GM19043 (cell line): ENCODE results near the gene ADAMTS15.

Experiments used
- ATAC-seq: cut with Tn5 transposase; IDR thresholded peaks from one replicate; pipeline ENCODE4 v1.9.1; 2021; ENCODE audit warnings: low read depth; ENCODE audit not compliant: unreplicated experiment

ADAMTS15 gene

DNA sequence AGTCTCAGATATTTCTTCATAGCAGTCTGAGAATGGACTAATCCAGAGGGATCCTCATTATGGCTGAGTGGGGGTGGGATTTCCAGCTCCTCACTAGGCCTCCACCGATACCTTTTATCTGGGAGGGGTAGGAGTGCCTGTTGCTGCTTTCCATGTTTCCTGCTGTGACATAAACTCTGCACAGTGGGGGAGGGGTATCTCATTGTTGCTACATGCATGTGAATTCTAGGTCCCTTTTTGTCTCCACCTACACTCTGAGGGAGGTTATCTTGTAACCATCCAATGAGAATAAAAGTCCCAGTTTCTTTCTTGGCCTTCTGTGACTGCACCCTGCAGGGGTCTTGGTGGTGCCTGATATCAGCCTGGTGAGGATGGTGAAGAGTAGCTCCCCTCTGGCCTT is 60.5 kb downstream of the ADAMTS15 start:
- no peak for ATAC-seq

DNA sequence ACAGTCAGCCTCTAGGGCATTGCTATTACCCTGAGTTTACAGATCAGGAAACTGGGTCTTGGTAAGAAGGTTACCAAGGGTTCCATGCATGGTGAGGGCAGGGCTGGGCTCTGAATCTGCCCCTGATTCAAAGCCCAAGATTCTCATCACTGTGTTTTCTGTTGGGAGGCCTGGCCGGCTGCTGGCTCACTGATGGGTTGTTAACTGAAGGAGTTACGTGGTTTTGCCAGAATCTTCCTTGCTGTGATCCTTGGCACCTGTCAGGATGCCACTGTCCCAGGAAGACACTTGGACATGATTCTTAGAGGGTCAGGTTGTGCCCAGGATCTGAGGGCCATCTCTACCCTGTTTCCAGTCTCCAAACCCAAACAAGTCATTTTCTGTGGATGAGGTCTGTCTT is 61.5 kb downstream of the ADAMTS15 start:
- no peak for ATAC-seq

- no peak for ATAC-seq
Observed at GRCh38 chr11:130510407-130511006, 62.1 kb downstream of the ADAMTS15 start.

GRCh38 chr11:130511765-130512164 is 63.3 kb downstream of the ADAMTS15 start:
- no peak for ATAC-seq

- ATAC-seq: no peak
Observed at GRCh38 chr11:130512662-130513061, 64.2 kb downstream of the ADAMTS15 start.

GRCh38 chr11:130513132-130513531 is 64.7 kb downstream of the ADAMTS15 start:
- no peak for ATAC-seq

DNA sequence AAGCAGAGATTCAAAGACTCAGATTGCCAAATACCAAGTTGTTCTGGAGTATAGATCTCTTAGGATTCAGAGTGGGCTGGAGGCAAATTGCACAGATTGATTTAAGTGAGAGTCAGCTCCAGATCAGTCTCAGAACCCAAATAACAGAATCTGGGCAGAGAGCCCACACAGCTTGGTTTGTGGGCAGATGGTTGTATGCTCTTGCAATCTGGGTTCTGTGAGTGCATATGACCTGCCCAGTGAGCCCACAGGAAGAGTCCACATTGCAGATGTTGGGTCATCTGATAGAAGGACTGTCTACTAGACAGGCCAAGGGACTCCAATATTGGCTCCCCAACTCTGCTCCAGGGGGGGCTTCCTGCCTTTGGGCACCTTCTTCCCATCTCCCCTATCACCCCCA is 65.9 kb downstream of the ADAMTS15 start:
- ATAC-seq: no peak

- no peak for ATAC-seq
Observed at GRCh38 chr11:130514851-130515250, 66.4 kb downstream of the ADAMTS15 start.

- no peak for ATAC-seq
Observed at GRCh38 chr11:130515829-130516553, 67.5 kb downstream of the ADAMTS15 start.

DNA sequence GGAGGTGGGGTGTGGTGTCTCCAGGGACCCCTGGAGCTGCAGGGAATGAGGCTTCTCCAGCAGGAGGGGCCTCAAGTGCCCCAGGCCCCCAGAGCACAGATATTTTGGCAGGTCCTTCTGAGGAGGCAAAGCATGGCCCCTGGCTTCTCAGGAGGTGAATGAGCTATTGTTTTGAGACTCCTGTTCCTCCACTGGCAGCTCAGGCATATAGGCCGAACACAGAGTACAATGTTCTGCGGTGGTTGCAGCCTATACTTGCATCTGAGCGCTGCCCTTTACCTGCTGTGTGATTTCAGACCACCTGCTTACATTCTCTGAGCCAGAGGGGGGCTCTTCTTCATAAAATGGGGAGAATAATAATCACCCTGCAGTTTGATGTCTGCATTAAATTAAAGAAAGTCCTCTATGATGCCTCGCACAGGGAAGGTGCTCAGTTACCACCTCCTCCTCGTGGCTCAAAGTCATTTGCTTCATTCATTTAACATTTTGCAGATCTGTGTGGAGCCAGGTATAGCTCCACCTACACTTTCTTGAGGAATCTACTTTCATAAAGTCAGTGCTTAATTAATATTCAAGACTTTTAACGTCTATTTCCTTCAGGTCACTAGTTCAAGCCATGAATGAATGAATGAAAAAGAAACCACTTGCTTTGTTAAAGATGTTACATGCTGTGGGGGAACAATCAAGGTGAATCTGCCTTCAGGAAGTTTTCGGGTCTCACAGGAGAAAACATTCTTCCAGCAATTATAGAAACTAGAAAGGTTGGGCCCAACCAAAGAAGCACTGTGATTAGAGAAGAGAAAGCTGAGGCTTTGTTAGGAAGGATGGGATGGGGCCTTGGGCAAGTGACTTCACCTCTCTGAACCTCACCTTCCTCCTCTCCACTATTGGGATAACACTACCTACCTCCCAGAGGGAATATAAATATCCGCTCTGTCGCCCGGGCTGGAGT is 68.4 kb downstream of the ADAMTS15 start:
- ATAC-seq: no peak

DNA sequence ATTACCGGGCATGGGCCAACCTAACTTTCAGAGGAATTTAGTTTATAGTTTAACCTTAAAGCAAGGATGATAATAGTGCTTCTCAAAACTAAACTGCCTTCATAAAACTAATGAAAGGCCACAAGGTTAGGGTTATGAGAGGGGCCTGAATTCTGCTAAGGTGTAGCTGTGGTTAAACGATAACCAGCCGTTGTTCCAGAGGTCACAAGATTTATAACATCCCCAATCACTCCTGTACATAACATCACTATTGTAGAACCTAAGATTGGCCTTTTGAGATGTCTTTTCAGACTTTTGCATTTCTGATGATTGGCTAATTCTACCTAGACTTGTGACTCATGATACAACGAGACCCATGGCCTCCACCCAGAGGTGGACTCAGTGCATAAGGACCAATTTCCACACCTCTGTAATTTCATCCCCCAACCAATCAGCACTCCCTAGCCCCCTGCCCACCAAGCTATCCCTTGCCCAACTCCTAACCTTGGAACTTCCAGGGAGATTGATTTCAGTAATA is 69.8 kb downstream of the ADAMTS15 start:
- ATAC-seq: no peak

DNA sequence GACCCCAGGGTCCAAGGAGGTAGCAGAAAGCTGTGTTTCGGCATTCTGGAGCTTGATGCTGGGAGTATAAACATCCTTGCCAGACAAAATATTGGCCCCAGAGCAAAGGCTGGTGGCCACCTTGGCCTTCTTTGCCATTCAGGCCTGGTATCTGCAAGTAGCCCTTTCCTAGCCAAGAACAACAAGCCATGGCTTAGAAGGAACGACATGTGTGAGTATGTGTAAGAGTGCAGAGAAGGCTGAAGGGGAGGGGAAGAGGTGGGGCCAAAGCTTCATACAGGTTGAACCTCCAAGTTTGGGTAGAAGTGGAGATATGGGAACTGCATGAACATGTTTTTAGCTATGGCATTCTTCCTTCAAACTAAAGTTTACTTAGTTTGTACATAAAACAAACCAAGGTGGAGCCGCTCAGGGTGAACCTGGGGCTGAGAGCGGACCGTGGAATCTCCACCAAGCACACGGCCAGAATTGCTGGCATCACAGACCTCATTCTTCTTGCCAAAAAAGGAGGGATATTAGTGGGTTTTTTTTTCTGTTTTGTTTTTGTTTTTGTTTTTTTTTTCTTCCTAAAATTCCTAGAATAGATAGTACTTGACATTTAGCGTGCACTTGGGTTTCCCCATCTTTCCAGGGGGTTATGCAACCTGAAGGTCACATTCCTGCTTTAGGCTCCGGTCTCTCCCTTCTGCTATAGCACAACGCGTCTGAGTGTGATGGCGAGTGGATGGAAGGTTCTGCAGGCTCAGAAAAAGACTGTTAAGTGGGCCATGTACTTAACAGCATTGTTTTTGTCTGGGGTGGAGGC is 70.9 kb downstream of the ADAMTS15 start:
- ATAC-seq: no peak

DNA sequence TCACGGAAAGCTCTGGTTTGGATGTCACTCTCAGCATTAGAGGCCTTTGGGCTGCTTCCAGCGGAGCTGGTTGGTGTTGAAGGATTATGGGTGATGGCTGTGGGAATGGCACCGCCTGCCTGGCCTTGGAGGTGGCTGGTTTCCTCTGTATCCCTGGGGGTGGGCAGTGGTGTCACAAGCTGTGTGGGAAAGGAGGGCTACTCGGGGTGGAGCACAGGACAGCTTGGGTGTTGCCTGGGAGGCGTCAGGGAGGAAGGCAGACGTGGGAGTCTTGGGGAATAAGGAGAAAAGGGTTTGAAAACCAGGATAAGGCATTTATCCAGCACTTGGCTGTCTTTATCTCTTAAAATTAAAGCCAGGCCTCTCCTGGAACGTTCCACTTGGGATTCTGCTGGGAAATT is 71.8 kb downstream of the ADAMTS15 start:
- no peak for ATAC-seq

DNA sequence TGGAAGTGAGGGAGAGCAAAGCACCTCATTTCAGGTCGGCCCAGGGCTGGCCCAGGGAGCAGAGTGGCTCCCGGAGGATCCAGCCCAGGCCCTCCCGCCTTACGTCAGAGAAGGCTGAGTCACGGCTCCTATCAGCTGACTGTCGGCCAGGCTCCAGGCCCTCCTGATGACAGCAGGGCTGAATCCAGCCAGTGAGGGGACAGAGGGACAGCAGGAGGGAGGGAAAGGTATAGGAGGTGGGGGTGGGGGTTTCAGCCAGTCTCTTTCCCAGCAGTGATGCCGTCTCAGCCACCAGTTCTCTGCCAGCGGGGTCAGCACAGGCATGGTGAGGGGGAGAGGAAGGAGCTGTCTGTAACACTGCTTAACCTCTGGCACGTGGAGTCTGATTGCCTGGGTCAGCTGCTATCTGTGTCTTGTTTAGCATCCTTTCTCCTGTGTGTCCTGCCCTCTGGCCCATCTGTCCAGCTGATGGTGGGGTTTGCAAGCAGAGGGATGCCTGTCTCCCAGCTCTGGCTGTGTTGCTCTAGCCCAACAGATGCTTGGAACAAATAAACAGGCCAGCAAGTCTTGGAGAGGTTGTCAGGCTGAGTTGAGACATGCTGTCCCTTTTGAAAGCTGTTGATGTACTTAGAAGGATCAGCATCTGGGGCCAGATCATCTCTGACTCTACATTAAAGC is 74.0 kb downstream of the ADAMTS15 start:
- no peak for ATAC-seq

DNA sequence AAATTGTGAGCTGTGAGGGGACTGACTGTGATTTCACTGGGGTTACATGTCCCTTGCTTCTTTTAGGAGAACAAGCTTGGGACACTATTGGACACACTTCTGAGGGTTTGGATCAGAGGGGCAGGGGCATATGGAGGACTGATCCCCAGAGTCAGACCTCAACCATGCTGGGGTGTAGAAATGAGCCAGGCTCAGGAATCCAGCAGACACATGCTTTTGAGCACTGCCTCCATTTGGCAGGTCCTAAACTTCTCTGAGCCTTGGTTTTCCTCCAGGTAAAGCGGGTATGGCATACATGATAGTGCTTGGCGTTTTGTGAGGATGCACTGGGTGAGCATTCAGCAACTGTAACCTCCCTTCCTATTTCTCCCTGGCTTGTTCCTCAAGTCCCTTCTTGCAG is 74.7 kb downstream of the ADAMTS15 start:
- ATAC-seq: no peak

GRCh38 chr11:130523609-130524008 is 75.2 kb downstream of the ADAMTS15 start:
- ATAC-seq: no peak

- no peak for ATAC-seq
Observed at GRCh38 chr11:130524132-130524790, 75.8 kb downstream of the ADAMTS15 start.

DNA sequence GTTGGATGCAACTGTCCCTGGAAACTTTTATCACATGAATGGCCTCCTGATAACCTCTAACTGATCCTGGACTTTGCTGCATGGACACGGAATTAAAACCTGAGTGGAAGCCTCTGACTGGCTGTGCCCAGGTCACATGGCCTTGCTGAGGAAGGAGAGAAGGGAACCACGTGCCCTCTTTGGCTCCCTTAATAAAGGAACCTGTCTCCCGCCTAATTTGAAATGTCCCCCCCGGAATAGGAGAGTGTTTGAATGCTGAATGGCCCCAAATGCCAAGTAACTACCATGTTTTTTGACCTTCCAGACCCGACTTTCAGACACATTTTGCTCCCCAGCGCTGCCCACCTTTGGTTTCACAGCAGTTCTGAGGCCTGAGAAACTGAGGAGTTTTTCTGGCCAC is 76.9 kb downstream of the ADAMTS15 start:
- ATAC-seq: no peak
